GM18526 (cell line): ENCODE results near the gene NUDT15.

Experiments
- POLR2A ChIP-seq: IDR thresholded peaks from 3 replicates; pipeline ENCODE4 v1.6.1; 2011; ENCODE audit not compliant: insufficient read length; ENCODE audit errors: extremely low read depth

NUDT15 gene

DNA sequence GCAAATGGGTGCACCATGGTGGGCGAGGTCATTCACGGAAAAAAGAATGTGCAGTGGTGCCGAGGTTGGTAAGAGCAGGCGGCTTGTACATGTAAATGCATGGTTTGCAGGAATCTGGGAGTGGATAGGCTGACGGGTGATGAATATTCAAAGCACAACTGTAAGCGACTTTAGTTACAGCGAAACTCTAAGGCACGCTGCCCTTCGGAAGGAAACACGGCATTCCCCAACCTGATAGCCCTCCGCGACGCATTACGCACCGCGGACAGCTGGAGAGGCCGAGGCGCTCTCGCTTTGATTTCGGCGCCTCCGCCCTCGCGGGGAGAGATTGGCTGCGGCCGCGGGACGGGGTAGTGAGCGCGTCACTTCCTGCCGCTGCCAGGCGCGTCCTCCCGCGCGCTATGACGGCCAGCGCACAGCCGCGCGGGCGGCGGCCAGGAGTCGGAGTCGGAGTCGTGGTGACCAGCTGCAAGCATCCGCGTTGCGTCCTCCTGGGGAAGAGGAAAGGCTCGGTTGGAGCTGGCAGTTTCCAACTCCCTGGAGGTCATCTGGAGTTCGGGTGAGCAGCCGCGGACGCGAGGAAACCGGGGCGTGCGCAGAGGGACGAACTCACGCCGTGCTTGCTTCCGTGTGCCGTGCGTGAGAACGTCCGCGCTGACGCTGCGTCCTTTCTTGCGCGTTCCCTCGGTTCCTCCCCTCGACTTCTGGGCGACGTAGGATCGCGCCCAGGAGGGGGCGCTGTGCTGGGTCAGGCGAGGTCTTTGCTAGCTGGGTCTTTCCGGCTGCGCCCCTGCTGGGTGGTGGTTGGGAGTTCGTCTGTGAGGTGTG is at the start of gene NUDT15:
NUDT15 (plus strand) TSS at position 381 of the 828 bp plus-strand sequence; CDS start at position 402, 21 bp downstream.
- peak; percentile 97 for TF ChIP-seq POLR2A

- TF ChIP-seq POLR2A, result no peak
Observed at GRCh38 chr13:47990427-47990826, 47.1 kb upstream of the NUDT15 start.

DNA sequence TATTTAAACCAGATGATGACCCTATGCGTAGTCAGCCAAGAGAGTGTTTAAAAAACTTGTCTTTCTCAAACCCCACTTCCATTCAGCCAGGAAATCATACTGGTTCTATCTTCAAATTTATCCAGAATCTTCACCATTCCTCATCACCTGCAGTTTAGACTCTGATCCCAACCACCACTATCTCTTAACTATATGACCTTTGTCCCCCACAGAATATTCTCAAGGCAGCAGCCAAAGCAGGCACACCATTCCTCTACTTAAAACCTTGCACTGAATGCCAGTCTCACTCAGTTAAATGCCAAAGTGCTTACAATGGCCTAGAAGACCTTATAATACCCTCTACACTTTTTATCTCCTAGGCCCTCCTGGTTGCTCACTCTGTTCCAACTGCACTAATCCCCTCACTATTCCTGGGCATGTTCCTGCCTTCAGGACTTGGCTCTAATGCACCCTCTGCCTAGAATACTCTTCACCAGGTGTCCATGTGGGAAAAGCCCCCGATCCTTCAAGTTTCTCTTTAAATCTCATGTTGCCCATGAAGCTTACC is 46.5 kb upstream of the NUDT15 start:
- no peak for TF ChIP-seq POLR2A

GRCh38 chr13:47991859-47992258 is 45.7 kb upstream of the NUDT15 start:
- no peak for TF ChIP-seq POLR2A

DNA sequence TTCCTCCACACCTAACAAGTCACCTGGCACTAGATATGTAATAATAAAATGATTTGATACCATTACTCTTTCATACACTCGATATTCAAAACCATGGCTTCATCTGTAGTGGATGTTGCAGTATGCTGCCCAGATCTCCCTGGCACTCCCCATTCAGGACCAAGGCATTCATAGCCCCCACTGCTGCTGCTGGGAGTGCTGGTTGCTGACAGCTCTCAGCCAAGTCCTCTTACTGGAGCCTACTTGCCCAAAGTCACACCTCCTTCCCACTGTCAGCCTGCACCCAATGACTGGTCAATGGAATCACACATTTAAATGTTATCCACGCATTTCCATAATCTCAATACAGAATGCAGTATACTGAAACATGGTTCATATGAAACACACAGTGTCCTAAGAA is 40.1 kb upstream of the NUDT15 start:
- TF ChIP-seq POLR2A, result no peak

DNA sequence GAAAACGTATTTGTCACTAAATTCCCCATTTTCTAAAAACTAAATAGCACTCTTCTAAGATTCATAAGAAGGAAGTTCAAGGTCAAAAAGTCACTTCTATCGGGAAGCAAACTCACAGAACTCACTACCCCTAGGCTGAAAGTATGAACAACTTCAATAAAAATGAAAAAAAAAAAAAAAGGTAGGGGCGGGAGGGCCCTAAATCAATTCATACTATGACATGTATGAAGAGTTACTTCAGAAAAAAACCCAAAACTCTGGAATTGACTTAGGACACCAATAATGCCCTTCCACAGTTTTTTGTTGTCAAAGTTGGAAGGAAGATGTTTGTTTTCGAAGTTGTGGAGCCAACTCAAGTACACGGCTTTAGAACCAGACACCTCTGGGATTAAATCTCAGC is 37.6 kb upstream of the NUDT15 start:
- TF ChIP-seq POLR2A, result no peak

- TF ChIP-seq POLR2A, result no peak
Observed at GRCh38 chr13:48000559-48001113, 36.9 kb upstream of the NUDT15 start.

DNA sequence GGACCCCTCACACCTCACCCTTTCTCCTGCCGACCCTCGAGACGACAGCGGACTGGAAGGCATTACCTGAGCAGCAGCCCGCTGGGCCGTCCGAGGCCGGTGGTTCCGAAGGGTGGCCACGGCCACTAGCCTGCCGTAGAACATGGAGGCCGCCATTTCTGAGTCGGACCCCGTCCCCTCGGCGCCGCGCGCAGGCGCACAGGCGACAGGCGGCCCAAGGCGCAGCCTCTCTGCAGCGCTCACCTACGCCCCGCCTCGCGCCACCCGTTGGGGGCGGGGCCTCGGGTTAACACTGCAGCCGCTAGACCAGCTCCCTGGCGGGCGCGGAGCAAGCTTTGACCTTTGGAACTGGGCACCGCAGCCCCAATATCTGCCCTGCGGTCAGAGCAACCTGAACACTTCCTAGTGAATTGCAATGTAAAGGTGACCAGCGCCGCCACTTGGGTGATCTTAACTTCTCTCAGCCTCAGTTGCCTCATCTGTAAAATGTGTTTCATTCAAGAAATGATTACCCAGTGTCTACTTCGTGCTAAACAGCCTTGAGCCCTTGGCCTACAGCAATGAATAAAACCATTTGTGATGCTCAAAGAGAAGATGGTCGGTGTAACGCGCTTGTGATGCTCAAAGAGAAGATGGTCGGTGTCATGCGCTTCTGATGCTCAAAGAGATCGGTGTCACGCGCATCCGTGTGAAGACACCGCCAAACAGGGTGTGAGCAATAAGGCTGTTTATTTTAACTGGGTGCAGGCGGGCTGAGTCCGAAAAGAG is 36.2 kb upstream of the NUDT15 start, which contains the start of gene SUCLA2:
SUCLA2 (minus strand) TSS at position 160 of the 768 bp plus-strand sequence; CDS start at position 156, 4 bp downstream.
- peak; percentile 79 for TF ChIP-seq POLR2A

DNA sequence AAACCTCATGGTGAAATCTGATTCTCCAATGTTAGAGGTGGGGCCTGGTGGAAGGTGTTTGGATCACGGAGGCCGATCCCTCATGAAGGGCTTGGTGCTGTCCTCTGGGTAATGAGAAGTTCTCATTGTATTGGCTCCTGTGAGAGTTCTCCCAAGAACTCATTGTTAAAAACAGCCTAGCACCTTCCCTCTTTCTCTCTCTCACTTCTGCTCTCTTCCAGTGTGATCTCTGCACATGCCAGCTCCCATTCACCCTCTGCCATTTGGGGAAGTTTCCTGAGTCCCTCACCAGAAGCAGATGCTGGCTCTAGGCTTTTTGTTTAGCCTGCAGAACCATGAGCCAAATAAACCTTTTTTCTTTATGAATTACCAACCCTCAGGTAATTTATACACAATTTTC is 33.3 kb upstream of the NUDT15 start:
- TF ChIP-seq POLR2A, result no peak

- TF ChIP-seq POLR2A, result no peak
Observed at GRCh38 chr13:48006396-48006795, 31.1 kb upstream of the NUDT15 start.

GRCh38 chr13:48009284-48009683 is 28.2 kb upstream of the NUDT15 start:
- TF ChIP-seq POLR2A, result no peak

DNA sequence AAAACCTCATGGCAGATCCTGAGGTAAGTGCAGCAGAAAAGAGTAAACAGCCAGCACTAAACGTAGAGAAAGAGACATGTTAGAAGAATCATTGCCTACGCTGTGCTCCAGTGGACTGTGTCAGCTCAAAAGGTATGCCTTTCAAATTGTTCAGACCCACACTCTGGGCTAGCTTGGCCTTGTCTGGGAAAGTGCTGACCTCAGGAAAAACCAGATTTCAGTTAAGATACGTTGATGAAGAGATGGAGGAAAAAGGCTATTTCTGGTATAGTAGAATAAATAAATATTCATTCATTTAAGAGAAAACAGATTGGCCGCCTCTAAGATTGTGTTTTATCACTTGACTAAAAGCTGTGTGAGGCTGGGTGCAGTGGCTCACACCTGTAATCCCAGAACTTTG is 26.8 kb upstream of the NUDT15 start:
- no peak for TF ChIP-seq POLR2A

GRCh38 chr13:48012668-48013067 is 24.9 kb upstream of the NUDT15 start:
- TF ChIP-seq POLR2A, result no peak

GRCh38 chr13:48014359-48014758 is 23.2 kb upstream of the NUDT15 start:
- TF ChIP-seq POLR2A, result no peak

GRCh38 chr13:48018637-48019036 is 18.9 kb upstream of the NUDT15 start:
- TF ChIP-seq POLR2A, result no peak
